Measurements from ENCODE around the gene PGGHG.
"Not testable (repeated sequence)": the region's sequence is repeated elsewhere in the genome, so short reads cannot be mapped to it uniquely, and the experiment has no call there.

PGGHG gene

GRCh38 chr11:286977-287820 lies 1.7 kb upstream of the PGGHG start:
- FAIRE-seq, result not testable (repeated sequence)

- FAIRE-seq, result no peak
Observed at GRCh38 chr11:287821-288477, 977 bp upstream of the PGGHG start.

GRCh38 chr11:289398-289711 lies 429 bp downstream of the PGGHG start:
- no peak for FAIRE-seq

DNA sequence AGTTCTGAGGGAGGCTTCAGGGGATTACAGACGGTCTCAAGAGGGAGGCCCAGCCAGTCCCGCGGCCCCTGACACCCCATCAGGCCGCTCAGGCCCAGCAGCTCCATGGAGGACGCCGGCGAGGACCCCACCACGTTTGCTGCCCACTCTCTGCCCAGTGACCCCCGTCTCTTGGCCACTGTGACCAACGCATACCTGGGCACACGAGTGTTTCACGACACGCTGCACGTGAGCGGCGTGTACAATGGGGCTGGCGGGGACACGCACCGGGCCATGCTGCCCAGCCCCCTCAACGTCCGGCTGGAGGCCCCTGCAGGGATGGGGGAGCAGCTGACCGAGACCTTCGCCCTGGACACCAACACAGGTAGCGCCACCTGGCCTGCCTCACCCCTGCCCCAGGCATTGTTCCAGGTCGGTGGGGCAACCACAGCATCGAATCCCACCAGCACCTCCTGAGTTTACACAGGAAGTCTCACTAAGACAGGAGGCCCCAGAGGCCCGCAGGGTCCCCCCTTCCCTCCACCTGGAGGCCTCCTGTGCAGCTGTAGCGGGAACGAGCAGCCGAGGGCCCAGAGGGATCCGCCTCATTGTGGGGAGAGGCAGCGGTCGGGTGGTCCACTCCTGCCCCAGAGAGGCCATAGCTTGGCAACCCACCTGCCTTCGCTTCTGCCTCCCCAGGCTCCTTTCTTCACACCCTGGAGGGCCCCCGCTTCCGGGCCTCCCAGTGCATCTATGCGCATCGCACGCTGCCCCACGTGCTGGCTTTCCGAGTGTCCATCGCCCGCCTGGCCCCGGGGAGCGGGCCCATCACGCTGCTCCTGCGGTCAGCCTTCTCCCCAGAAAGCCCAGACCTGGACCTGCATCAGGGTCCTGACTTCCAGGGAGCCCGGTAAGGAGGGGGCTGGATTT lies 1.0 kb downstream of the PGGHG start:
- FAIRE-seq, result no peak

GRCh38 chr11:290621-291231 lies 1.8 kb downstream of the PGGHG start:
- no peak for FAIRE-seq

DNA sequence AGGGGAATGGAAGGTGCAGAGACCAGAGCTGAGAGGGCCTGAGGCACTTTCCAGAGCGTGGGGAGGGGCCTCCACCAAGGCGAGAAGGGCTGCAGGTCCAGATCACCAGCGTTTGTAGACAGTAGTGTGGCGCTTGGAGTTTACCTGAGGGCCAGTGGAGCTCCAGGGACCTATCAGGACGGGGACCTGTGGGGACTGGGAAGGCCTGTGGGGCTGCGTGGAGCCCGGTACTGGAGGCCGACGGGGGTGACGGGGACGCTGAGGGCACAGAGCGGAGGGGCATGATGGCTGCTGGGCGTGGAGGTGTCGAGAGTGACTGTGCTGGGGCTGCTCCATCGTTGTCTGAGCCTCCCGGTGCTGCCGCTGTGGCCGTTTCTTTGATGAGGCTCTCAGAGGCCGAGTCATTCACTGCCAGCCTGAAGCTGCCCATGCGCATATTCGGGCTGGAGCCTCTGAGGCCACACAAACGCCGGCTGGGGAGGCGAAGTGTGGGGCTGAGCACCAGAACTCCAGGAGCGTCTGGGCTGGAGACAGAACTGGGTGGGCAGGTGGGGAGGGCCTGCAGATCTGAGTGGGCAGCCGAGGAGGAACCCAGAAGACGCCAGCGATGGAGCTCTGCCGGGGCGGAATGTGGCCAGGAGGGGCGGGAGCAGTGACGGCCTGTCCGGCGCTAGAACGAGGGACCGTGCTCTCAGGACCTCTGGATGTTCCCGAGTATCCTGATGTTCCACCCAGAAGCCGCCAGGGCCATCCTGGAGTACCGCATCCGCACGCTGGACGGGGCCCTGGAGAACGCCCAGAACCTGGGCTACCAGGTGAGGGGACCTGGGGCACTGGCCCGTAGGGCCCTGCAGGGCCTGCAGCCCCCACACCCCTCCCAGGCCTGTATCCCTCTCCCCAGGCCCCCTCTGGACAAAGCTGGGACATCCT lies 2.6 kb downstream of the PGGHG start:
- no peak for FAIRE-seq

DNA sequence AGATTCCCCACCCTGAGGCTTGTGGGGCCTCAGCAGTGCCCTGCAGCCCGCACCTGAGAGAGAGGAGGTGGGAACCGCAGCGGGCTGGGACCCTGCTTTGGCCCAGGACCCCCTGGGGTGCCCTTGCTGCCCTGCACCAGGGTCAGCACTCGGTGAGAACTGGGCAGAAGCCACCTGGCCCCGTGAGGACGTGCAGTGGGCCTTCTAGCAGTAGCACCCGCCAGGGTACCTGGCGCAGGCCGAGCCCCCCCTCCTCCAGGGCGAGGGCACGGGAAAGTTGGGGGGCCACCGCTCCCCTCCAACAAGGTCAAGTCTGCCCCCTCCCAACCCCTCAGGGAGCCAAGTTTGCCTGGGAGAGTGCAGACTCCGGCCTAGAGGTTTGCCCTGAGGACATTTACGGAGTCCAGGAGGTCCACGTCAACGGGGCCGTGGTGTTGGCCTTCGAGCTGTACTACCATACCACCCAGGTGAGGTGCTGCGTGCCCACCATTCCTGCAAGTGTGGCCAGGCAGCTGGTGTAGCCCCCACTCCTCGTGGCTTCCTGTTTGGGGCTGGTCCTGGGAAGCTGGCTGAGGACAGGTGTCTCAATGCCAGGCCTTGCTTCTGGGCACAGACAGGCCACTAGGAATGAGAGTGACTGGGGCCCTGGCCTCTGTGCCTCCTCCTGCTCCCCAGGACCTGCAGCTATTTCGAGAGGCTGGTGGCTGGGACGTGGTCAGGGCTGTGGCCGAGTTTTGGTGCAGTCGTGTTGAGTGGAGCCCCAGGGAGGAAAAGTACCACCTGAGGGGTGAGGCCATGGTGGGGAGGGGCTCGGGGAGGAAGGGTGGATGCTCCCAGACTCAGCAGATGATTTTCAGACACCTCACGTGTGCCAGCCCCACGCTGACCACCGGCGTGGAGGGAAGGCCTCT lies 3.5 kb downstream of the PGGHG start:
- FAIRE-seq, result no peak

DNA sequence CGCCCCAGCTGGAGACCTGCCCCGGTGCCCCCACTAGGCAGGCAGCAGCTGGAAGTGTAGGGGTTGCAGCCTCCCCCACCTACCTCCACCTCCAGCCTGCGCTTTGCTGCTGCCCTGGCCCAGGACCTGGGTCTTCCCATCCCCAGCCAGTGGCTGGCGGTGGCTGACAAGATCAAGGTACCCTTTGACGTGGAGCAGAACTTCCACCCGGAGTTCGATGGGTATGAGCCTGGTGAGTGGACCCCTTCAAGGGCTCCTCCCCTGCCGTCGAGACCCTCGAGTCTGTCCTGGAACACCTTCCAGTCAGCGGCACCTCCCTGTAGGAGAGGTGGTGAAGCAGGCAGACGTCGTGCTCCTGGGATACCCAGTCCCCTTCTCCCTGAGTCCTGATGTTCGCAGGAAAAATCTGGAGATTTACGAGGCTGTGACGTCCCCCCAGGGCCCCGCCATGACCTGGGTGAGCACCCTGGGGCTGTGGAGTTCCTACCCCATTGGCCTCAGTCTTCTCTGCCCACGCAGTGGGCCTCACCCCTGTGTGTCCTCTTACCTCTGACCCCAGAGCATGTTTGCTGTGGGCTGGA lies 4.4 kb downstream of the PGGHG start:
- FAIRE-seq, result no peak

- no peak for FAIRE-seq
Observed at GRCh38 chr11:293852-294661, 5.1 kb downstream of the PGGHG start.

GRCh38 chr11:294780-295179 lies 5.9 kb downstream of the PGGHG start:
- FAIRE-seq, result no peak

- no peak for FAIRE-seq
Observed at GRCh38 chr11:295351-296170, 6.6 kb downstream of the PGGHG start.

- FAIRE-seq, result no peak
Observed at GRCh38 chr11:296171-297050, 7.5 kb downstream of the PGGHG start.

- no peak for FAIRE-seq
Observed at GRCh38 chr11:297051-297585, 8.2 kb downstream of the PGGHG start.

DNA sequence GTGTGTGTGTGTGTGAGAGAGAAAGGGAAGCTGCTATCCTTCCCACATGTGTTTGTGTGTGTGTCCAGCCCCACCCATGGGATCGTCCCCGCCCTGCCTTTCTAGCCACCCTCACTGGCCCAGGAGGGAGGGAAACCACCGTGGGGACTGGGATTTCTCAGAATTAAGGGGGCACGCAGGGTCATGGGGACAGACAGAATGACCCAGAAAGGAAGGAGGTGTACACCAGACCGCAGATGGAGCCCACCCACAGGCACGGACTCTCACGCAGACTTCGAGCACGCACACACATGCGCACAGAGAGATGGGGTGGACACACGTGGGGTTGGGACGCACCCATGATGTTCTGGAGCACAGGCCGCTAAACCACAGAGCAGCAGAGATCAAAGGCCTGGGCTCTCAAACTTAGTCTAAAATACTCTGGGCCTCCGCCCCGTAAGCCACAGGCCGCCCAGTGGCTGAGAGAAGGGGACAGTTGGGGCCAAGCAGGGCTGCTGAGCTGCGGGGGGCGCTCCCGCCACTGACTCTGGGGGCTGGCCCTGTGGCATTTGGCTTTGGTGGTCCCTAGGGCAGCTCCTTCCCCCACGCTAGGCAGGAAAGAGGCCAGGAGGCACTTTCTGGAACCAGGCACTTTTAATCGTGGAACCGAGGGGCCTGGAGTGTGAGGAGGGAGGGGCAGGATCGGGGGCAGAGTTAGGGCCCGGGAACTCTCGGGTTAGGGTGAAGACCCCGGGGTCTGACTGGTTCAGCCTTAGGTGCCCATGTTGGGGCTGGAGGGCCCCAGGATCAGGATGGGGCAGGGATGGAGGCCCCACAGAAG lies 8.9 kb downstream of the PGGHG start:
- FAIRE-seq, result no peak

DNA sequence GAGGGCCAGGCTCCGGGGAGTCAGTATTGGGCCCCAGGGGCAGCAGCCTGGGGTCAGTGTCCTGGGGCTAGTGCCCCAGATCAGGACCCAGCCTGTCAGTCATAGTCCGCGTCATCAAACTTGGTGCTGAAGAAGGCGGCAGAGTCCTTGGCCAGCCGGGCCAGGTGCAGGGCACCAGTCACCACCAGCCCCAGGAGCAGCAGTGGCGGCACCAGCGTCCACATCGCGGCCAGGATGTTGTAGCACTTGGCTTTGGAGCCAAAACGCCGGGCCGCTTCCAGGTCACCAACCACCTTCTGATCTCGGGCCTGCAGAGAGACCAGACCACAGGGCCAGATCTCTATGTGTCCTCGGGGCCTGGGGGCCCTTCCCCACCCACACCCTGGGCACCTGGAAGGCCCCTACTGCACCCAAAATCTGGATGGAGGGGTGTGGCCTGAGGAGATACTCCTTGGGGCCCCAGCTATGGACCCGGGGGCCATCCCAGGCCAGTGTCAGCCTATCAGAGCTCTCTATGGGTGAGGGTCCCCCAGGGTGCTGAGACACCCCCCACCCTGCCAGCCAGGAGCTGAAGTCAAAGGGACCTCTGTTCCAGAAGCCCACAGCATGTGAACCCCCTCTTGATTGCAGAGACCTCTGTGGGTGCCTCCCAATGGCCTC lies 9.6 kb downstream of the PGGHG start:
- no peak for FAIRE-seq

All from TTC549 (cell line).